Bronchial epithelial cell (primary cell): Measurements from ENCODE around the gene OPRL1. TPM values are rescaled to one million over a fixed set of nuclear protein-coding genes. Genes with fewer than 3 reads are reported as not detected.
A peak's percentile ranks its signal among the peaks of the same experiment; 100 is the strongest.

Experiments used
- DNase-seq: peaks from one replicate; pipeline ENCODE4 v3.0.0-alpha.2; 2010; ENCODE audit warnings: low read depth
- FAIRE-seq: peaks from 2 replicates; lab custom pipeline; 2011; peaks lifted over from hg19 to GRCh38; lab: Jason Lieb, UNC
- H3K27me3 ChIP-seq: 2 replicates; pipeline ENCODE4 v1.5.1; 2011; ENCODE audit warnings: low read length; ENCODE audit not compliant: control insufficient read depth, insufficient read depth
- H3K36me3 ChIP-seq: 2 replicates; pipeline ENCODE4 v1.5.1; 2011; ENCODE audit warnings: low read length; ENCODE audit not compliant: control insufficient read depth, insufficient read depth
- H3K4me3 ChIP-seq: 2 replicates; pipeline ENCODE4 v1.5.1; 2011; ENCODE audit warnings: mild to moderate bottlenecking, low read depth, low read length, control low read depth
- CTCF ChIP-seq: IDR thresholded peaks from 2 replicates; pipeline ENCODE4 v1.5.1; 2011; ENCODE audit warnings: mild to moderate bottlenecking, moderate library complexity, low read length, control low read depth, inconsistent platforms; ENCODE audit not compliant: insufficient read depth, severe bottlenecking
- total RNA-seq: library from RNA; depleted of rRNA; stranded (reverse); fragments of >200 nt; gene quantifications from 2 replicates; pipeline ENCODE4 v1.2.1, GENCODE V29; 2014

OPRL1 gene
- total RNA-seq, 1 donor from 2014 or later: under 0.01 TPM

GRCh38 chr20:64053841-64054661 lies 25.8 kb upstream of the OPRL1 start:
- no peak overlapping the region for H3K4me3 ChIP-seq

GRCh38 chr20:64055396-64055892 lies 24.4 kb upstream of the OPRL1 start:
- TF ChIP-seq CTCF: no peak
- H3K4me3 ChIP-seq: no peak overlapping the region
- H3K36me3 ChIP-seq: no peaks in the 10 kb centered on the region
- DNase-seq (no peak), FAIRE-seq (no peak)
- H3K27me3 ChIP-seq: peaks cover 2% of the 10 kb centered on the region

More at GRCh38 chr20:64053841-64054661, 25.8 kb upstream of the OPRL1 start:
- peak; percentile 9 for TF ChIP-seq CTCF
- no peaks in the 10 kb centered on the region for H3K36me3 ChIP-seq
- FAIRE-seq (no peak), DNase-seq (no peak)
- H3K27me3 ChIP-seq: peaks cover 4% of the 10 kb centered on the region

- no peak for DNase-seq
- Histone ChIP-seq H3K4me3 (no peak overlapping the region), H3K36me3 (no peaks in the 10 kb centered on the region), H3K27me3 (peaks cover 2% of the 10 kb centered on the region)
- no peak for FAIRE-seq
- no peak for TF ChIP-seq CTCF
Observed at GRCh38 chr20:64055893-64056638, 23.8 kb upstream of the OPRL1 start.

- no peaks in the 10 kb centered on the region for H3K27me3 ChIP-seq
- no peak overlapping the region for H3K4me3 ChIP-seq
- TF ChIP-seq CTCF: no peak
- H3K36me3 ChIP-seq: no peaks in the 10 kb centered on the region
- FAIRE-seq (no peak), DNase-seq (no peak)
Observed at GRCh38 chr20:64056639-64056888, 23.3 kb upstream of the OPRL1 start.

GRCh38 chr20:64056889-64057627 lies 22.8 kb upstream of the OPRL1 start:
- TF ChIP-seq CTCF: no peak
- no peaks in the 10 kb centered on the region for H3K36me3 ChIP-seq
- H3K4me3 ChIP-seq: no peak overlapping the region
- DNase-seq (no peak), FAIRE-seq (no peak)
- no peaks in the 10 kb centered on the region for H3K27me3 ChIP-seq
